WTC11 (cell line): ENCODE data around the gene GLIPR1. TPM values are rescaled to one million over a fixed set of nuclear protein-coding genes. Genes with fewer than 3 reads are reported as not detected.

Source experiments
- ATAC-seq: fragments of 200-7000 bp; cut with Tn5 transposase; 2 replicates; pipeline ENCODE4 v1.10.0; 2021; ENCODE audit warnings: mild to moderate bottlenecking, moderate library complexity
- CTCF ChIA-PET: fragments of 300-600 bp; sonication (Branson Sonifier 250); formaldehyde crosslinking; loops from one replicate; lab custom pipeline; 2021; ENCODE audit warnings: antibody characterized with exemption; lab: Charles Lee
- POLR2A ChIA-PET: fragments of 350-600 bp; sonication (Branson Sonifier 250); formaldehyde crosslinking; loops from one replicate; lab custom pipeline; 2021; ENCODE audit warnings: antibody characterized with exemption; lab: Charles Lee
- DNase-seq: peaks from one replicate; pipeline ENCODE4 v3.0.0; 2021; ENCODE audit warnings: low spot score
- H3K27ac Mint-ChIP-seq: 2 replicates; pipeline ENCODE4 v1.8.0; 2021; ENCODE audit warnings: mixed read lengths
- H3K27me3 Mint-ChIP-seq: 2 replicates; pipeline ENCODE4 v1.8.0; 2021; ENCODE audit warnings: low read depth, mild to moderate bottlenecking, moderate library complexity, mixed read lengths
- H3K36me3 Mint-ChIP-seq: 2 replicates; pipeline ENCODE4 v1.8.0; 2021; ENCODE audit warnings: mixed read lengths
- H3K4me1 Mint-ChIP-seq: 2 replicates; pipeline ENCODE4 v1.8.0; 2022; ENCODE audit warnings: mixed read lengths
- H3K4me3 Mint-ChIP-seq: 2 replicates; pipeline ENCODE4 v1.8.0; 2021; ENCODE audit warnings: mild to moderate bottlenecking, moderate library complexity, mixed read lengths
- H3K9me3 Mint-ChIP-seq: 2 replicates; pipeline ENCODE4 v1.8.0; 2021; ENCODE audit warnings: mixed read lengths
- AFF4 ChIP-seq: sonication (generic); formaldehyde crosslinking; IDR thresholded peaks from 2 replicates; pipeline ENCODE4 v1.8.1; 2023; ENCODE audit warnings: mild to moderate bottlenecking, missing genetic modification reagents, borderline replicate concordance
- ARID4B ChIP-seq: sonication (generic); formaldehyde crosslinking; IDR thresholded peaks from 2 replicates; pipeline ENCODE4 v1.8.0; 2023; ENCODE audit warnings: missing genetic modification reagents, mild to moderate bottlenecking, borderline replicate concordance
- CREM ChIP-seq: sonication (generic); formaldehyde crosslinking; IDR thresholded peaks from 2 replicates; pipeline ENCODE4 v1.8.1; 2022; ENCODE audit warnings: mild to moderate bottlenecking, missing genetic modification reagents, moderate library complexity
- E2F4 ChIP-seq: sonication (generic); formaldehyde crosslinking; IDR thresholded peaks from 2 replicates; pipeline ENCODE4 v1.8.1; 2022; ENCODE audit warnings: low read depth, mild to moderate bottlenecking, moderate library complexity, missing genetic modification reagents, borderline replicate concordance
- E2F5 ChIP-seq: sonication (generic); formaldehyde crosslinking; IDR thresholded peaks from 2 replicates; pipeline ENCODE4 v1.8.1; 2022; ENCODE audit warnings: mild to moderate bottlenecking, moderate library complexity, missing genetic modification reagents
- FOXJ3 ChIP-seq: sonication (generic); formaldehyde crosslinking; IDR thresholded peaks from 2 replicates; pipeline ENCODE4 v1.9.0; 2021; ENCODE audit warnings: missing genetic modification reagents, mild to moderate bottlenecking, borderline replicate concordance
- GABPB1 ChIP-seq: sonication (generic); formaldehyde crosslinking; IDR thresholded peaks from 2 replicates; pipeline ENCODE4 v1.8.1; 2023; ENCODE audit warnings: mild to moderate bottlenecking, missing genetic modification reagents
- IRF1 ChIP-seq: sonication (generic); formaldehyde crosslinking; IDR thresholded peaks from 2 replicates; pipeline ENCODE4 v1.8.0; 2023; ENCODE audit warnings: missing genetic modification reagents
- NFYB ChIP-seq: sonication (generic); formaldehyde crosslinking; conservative IDR thresholded peaks from 2 replicates; pipeline ENCODE4 v1.8.0; 2022; ENCODE audit warnings: low read depth, missing genetic modification reagents
- NR1H2 ChIP-seq: sonication (generic); formaldehyde crosslinking; IDR thresholded peaks from 2 replicates; pipeline ENCODE4 v1.9.0; 2021; ENCODE audit warnings: mild to moderate bottlenecking, moderate library complexity, missing genetic modification reagents
- PREB ChIP-seq: sonication (generic); formaldehyde crosslinking; IDR thresholded peaks from 2 replicates; pipeline ENCODE4 v1.8.1; 2022; ENCODE audit warnings: mild to moderate bottlenecking, missing genetic modification reagents, moderate library complexity, borderline replicate concordance
- SMAD4 ChIP-seq: sonication (generic); formaldehyde crosslinking; IDR thresholded peaks from 2 replicates; pipeline ENCODE4 v1.8.0; 2022; ENCODE audit warnings: mild to moderate bottlenecking, missing genetic modification reagents
- TP53 ChIP-seq: sonication (generic); formaldehyde crosslinking; IDR thresholded peaks from 2 replicates; pipeline ENCODE4 v1.8.1; 2023; ENCODE audit warnings: mild to moderate bottlenecking, missing genetic modification reagents
- USF1 ChIP-seq: sonication (generic); formaldehyde crosslinking; IDR thresholded peaks from 2 replicates; pipeline ENCODE4 v1.8.0; 2022; ENCODE audit warnings: mild to moderate bottlenecking, missing genetic modification reagents
- ZMAT4 ChIP-seq: fragments of 250-450 bp; sonication (Bioruptor Pico); IDR thresholded peaks from 2 replicates; pipeline ENCODE4 v1.9.0; 2021; ENCODE audit warnings: mild to moderate bottlenecking
- ZNF512 ChIP-seq: sonication (generic); formaldehyde crosslinking; IDR thresholded peaks from 2 replicates; pipeline ENCODE4 v1.8.1; 2022; ENCODE audit warnings: missing genetic modification reagents, borderline replicate concordance
- ZNF532 ChIP-seq: fragments of 250-450 bp; sonication (Bioruptor Pico); IDR thresholded peaks from 2 replicates; pipeline ENCODE4 v1.9.0; 2021; ENCODE audit warnings: mild to moderate bottlenecking, borderline replicate concordance
- total RNA-seq: library from RNA; stranded (reverse); gene quantifications from 3 replicates; pipeline ENCODE4 v1.2.3, GENCODE V29; 2021

Gene GLIPR1
- total RNA-seq, 1 experiment from 2014 or later = 0.28 TPM

- ATAC-seq (no peak), DNase-seq (no peak)
- no peaks in the 10 kb centered on the region for H3K27me3 Mint-ChIP-seq
- H3K4me1 Mint-ChIP-seq = peaks cover 4% of the 10 kb centered on the region
- H3K27ac Mint-ChIP-seq = no peak overlapping the region
- no peak overlapping the region for H3K4me3 Mint-ChIP-seq
- no peaks in the 10 kb centered on the region for H3K36me3 Mint-ChIP-seq
- CTCF ChIA-PET = interaction anchor here (1.7 kb wide), 1 partner anchor 25 kb away, joined by 6 read pairs; no protein-coding TSS in a partner anchor
- H3K9me3 Mint-ChIP-seq = no peaks in the 10 kb centered on the region
- POLR2A ChIA-PET = no interaction called here
- TF ChIP-seq FOXJ3 (CRISPR knock-in tag) = no peak
- TF ChIP-seq ZNF512 = no peak
- TF ChIP-seq ZMAT4 (CRISPR knock-in tag) = no peak
- no peak for TF ChIP-seq SMAD4 (CRISPR knock-in tag)
- no peak for TF ChIP-seq ZNF532 (CRISPR knock-in tag)
- TF ChIP-seq NR1H2 (CRISPR knock-in tag) = no peak
- no peak for TF ChIP-seq CREM (CRISPR knock-in tag)
- no peak for TF ChIP-seq E2F4
- TF ChIP-seq IRF1 (CRISPR knock-in tag) = no peak
- TF ChIP-seq PREB (CRISPR knock-in tag) = no peak
- no peak for TF ChIP-seq USF1
- no peak for TF ChIP-seq TP53 (CRISPR knock-in tag)
- TF ChIP-seq E2F5 = no peak
- TF ChIP-seq GABPB1 (CRISPR knock-in tag) = no peak
- no peak for TF ChIP-seq ARID4B (CRISPR knock-in tag)
- TF ChIP-seq NFYB (CRISPR knock-in tag) = no peak
- no peak for TF ChIP-seq AFF4
Measured at GRCh38 chr12:75529316-75529715, 48.8 kb downstream of the GLIPR1 start.
